Mononuclear cell (primary cell): ENCODE results near the gene TCF23. TPM values are rescaled to one million over a fixed set of nuclear protein-coding genes. Genes with fewer than 3 reads are reported as not detected.

Experiments used
- total RNA-seq: library from RNA; depleted of rRNA; stranded (reverse); fragments of >200 nt; gene quantifications from one replicate; pipeline ENCODE4 v1.2.3, GENCODE V29; 2012

Gene TCF23
- total RNA-seq, 1 donor, result not detected

Other genes starting within 250 kb of the TCF23 start
- 0.42 TPM for gene MAPRE3, start 178.4 kb upstream of the TCF23 start, total RNA-seq
- gene TMEM214, start 116.0 kb upstream of the TCF23 start, total RNA-seq, result 10.7 TPM
- 8.9 TPM for gene AGBL5, start 97.3 kb upstream of the TCF23 start, total RNA-seq
- gene OST4, start 77.3 kb upstream of the TCF23 start, total RNA-seq, result 222 TPM
- 0.63 TPM for gene EMILIN1, start 70.4 kb upstream of the TCF23 start, total RNA-seq
- gene KHK, start 62.2 kb upstream of the TCF23 start, total RNA-seq, result 0.52 TPM
- gene CGREF1, start 29.9 kb upstream of the TCF23 start, total RNA-seq, result 0.10 TPM
- 0.10 TPM for gene ABHD1, start 25.2 kb upstream of the TCF23 start, total RNA-seq
- gene PREB, start 14.4 kb upstream of the TCF23 start, total RNA-seq, result 11.0 TPM
- not detected for gene PRR30, start 9.6 kb upstream of the TCF23 start, total RNA-seq
- 96.4 TPM for gene ATRAID, start 63.0 kb downstream of the TCF23 start, total RNA-seq
- 48.4 TPM for gene SLC5A6, start 63.3 kb downstream of the TCF23 start, total RNA-seq
- 5.7 TPM for gene CAD, start 68.4 kb downstream of the TCF23 start, total RNA-seq
- gene SLC30A3, start 114.0 kb downstream of the TCF23 start, total RNA-seq, result not detected
- not detected for gene DNAJC5G, start 126.4 kb downstream of the TCF23 start, total RNA-seq
- gene TRIM54, start 133.4 kb downstream of the TCF23 start, total RNA-seq, result not detected
- gene UCN, start 159.4 kb downstream of the TCF23 start, total RNA-seq, result not detected
- 30.5 TPM for gene MPV17, start 174.1 kb downstream of the TCF23 start, total RNA-seq
- 45.0 TPM for gene GTF3C2, start 207.8 kb downstream of the TCF23 start, total RNA-seq
- 8.8 TPM for gene EIF2B4, start 221.3 kb downstream of the TCF23 start, total RNA-seq
- gene SNX17, start 221.6 kb downstream of the TCF23 start, total RNA-seq, result 54.8 TPM
- 11.5 TPM for gene ZNF513, start 231.7 kb downstream of the TCF23 start, total RNA-seq